Karpas-422 (cell line): Measurements from ENCODE around the gene DAZAP1. TPM values are rescaled to one million over a fixed set of nuclear protein-coding genes. Genes with fewer than 3 reads are reported as not detected.

ENCODE experiments used
- DNase-seq: peaks from one replicate; pipeline ENCODE4 v3.0.0-alpha.2; 2015
- H2AFZ ChIP-seq: fragments of 200-600 bp; sonication (generic); 2 replicates; pipeline ENCODE4 v1.6.1; 2014; ENCODE audit warnings: antibody characterized with exemption, low read length, mixed read lengths
- H3K27ac ChIP-seq: fragments of 200-600 bp; sonication (generic); 2 replicates; pipeline ENCODE4 v1.5.1; 2014; ENCODE audit warnings: mild to moderate bottlenecking, low read length, moderate library complexity
- H3K27me3 ChIP-seq: fragments of 200-600 bp; sonication (generic); 2 replicates; pipeline ENCODE4 v1.6.1; 2014; ENCODE audit warnings: low read length, mixed read lengths
- H3K36me3 ChIP-seq: fragments of 200-600 bp; sonication (generic); 2 replicates; pipeline ENCODE4 v1.6.1; 2014; ENCODE audit warnings: low read length, mixed read lengths; ENCODE audit not compliant: insufficient read depth
- H3K4me1 ChIP-seq: fragments of 200-600 bp; sonication (generic); 2 replicates; pipeline ENCODE4 v1.6.1; 2014; ENCODE audit warnings: mild to moderate bottlenecking, low read length, mixed read lengths
- H3K4me2 ChIP-seq: fragments of 200-600 bp; sonication (generic); 2 replicates; pipeline ENCODE4 v1.6.1; 2014; ENCODE audit warnings: low read length, low read depth, mild to moderate bottlenecking; ENCODE audit not compliant: poor library complexity, severe bottlenecking
- H3K4me3 ChIP-seq: fragments of 200-600 bp; sonication (generic); 2 replicates; pipeline ENCODE4 v1.5.1; 2014; ENCODE audit warnings: mild to moderate bottlenecking, antibody characterized with exemption, low read length, mixed read lengths
- H3K79me2 ChIP-seq: fragments of 200-600 bp; sonication (generic); 2 replicates; pipeline ENCODE4 v1.6.1; 2014; ENCODE audit warnings: mild to moderate bottlenecking, low read length, mixed read lengths
- H3K9ac ChIP-seq: fragments of 200-600 bp; sonication (generic); 2 replicates; pipeline ENCODE4 v1.6.0; 2014; ENCODE audit warnings: low read length
- H3K9me2 ChIP-seq: fragments of 200-600 bp; sonication (generic), shearing (Covaris generic); replicated peaks from 2 replicates; pipeline ENCODE4 v1.6.0; 2014; ENCODE audit warnings: mild to moderate bottlenecking, low read length, moderate library complexity; ENCODE audit not compliant: insufficient read depth
- H3K9me3 ChIP-seq: fragments of 300-700, 200-600 bp; sonication (generic); 2 replicates; pipeline ENCODE4 v1.6.1; 2014; ENCODE audit warnings: low read length, mixed read lengths
- H4K20me1 ChIP-seq: fragments of 200-600 bp; sonication (generic); 2 replicates; pipeline ENCODE4 v1.6.1; 2014; ENCODE audit warnings: mild to moderate bottlenecking, antibody characterized with exemption, low read length, low read depth; ENCODE audit not compliant: insufficient read depth
- total RNA-seq: library from RNA; depleted of rRNA; stranded (reverse); fragments of >200 nt; shearing (Covaris generic); gene quantifications from 2 replicates; pipeline ENCODE4 v1.2.3, GENCODE V29; 2014; ENCODE audit warnings: low replicate concordance

DAZAP1 gene
- total RNA-seq, 1 experiment from 2014 or later, result 110 TPM

DNA sequence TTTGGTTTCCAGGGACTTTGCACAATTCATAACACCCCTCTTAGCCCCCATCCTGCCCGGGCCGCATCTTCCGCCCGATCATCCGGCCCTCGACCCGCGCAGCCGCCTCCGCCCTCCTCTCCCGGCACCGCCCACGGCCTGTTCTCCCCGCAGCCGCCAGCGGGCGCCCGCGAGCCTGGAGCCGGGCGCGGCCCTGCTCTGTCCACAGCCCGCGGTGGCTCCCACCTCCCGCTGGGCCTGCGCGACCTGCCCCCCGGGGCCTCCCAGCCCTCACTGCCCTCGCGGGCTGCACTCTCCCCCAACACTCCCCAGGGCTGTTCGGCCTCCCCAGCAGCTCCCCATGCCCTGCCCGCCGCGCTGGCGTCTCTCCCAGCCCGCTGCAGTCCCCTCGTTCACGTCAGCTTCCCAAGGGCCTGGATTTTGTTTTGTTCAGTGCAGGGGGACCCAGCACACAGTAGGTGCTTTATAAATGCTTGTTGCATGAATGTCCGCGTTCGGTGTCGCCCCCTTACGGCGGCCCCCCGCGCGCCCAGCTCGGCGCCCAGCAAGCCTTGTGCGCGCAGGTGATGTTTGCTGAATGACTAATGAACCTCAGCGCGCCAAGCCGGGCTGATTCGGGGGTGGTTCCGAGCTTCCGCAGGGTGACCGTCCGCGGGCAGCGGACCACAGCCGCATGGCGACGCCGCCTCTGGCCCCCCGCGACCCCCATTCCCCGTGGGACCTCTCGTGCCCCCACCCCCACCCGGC lies 38.0 kb downstream of the DAZAP1 start:
- H3K9ac ChIP-seq, result peak overlapping the region; percentile 76
- peak overlapping the region; percentile 64 for H3K27ac ChIP-seq
- H2AFZ ChIP-seq, result 0 out of 2 replicates have a peak overlapping the region, but pooled peaks have one; percentile 39
- peak overlapping the region; percentile 70 for H3K4me3 ChIP-seq
- H3K36me3 ChIP-seq, result peaks cover 18% of the 10 kb centered on the region
- H3K9me3 ChIP-seq, result no peaks in the 10 kb centered on the region
- no peaks in the 10 kb centered on the region for H3K79me2 ChIP-seq
- H3K4me2 ChIP-seq, result peak overlapping the region; percentile 75
- peaks cover 27% of the 10 kb centered on the region for H4K20me1 ChIP-seq
- H3K9me2 ChIP-seq, result no peaks in the 10 kb centered on the region
- H3K27me3 ChIP-seq, result no peaks in the 10 kb centered on the region
- peak; percentile 94 for DNase-seq
- H3K4me1 ChIP-seq, result peaks cover 27% of the 10 kb centered on the region

- Histone ChIP-seq H3K4me2 (no peak overlapping the region), H3K4me3 (no peak overlapping the region)
Measured at GRCh38 chr19:1445932-1446712, 38.7 kb downstream of the DAZAP1 start.

GRCh38 chr19:1446713-1447481 lies 39.5 kb downstream of the DAZAP1 start:
- Histone ChIP-seq H3K4me3 (no peak overlapping the region), H3K9ac (no peak overlapping the region), H3K9me3 (no peaks in the 10 kb centered on the region), H2AFZ (no peak overlapping the region), H3K4me2 (no peak overlapping the region), H3K27ac (no peak overlapping the region), H4K20me1 (peaks cover 17% of the 10 kb centered on the region; the same call in 1 of the 2 replicates), H3K36me3 (peaks cover 4% of the 10 kb centered on the region; the same call in 1 of the 2 replicates), H3K9me2 (no peaks in the 10 kb centered on the region), H3K79me2 (no peaks in the 10 kb centered on the region), H3K4me1 (peaks cover 26% of the 10 kb centered on the region), H3K27me3 (0 out of 2 replicates have a peak, but pooled peaks cover 2% of the 10 kb centered on the region)
- DNase-seq, result peak; percentile 53

More at GRCh38 chr19:1445932-1446712, 38.7 kb downstream of the DAZAP1 start:
- H3K9ac ChIP-seq, result no peak overlapping the region
- H4K20me1 ChIP-seq, result peaks cover 23% of the 10 kb centered on the region; the same call in 1 of the 2 replicates
- H3K9me2 ChIP-seq, result no peaks in the 10 kb centered on the region
- H3K27ac ChIP-seq, result no peak overlapping the region
- H3K9me3 ChIP-seq, result no peaks in the 10 kb centered on the region
- 0 out of 2 replicates have a peak, but pooled peaks cover 2% of the 10 kb centered on the region for H3K27me3 ChIP-seq
- H2AFZ ChIP-seq, result no peak overlapping the region
- H3K4me1 ChIP-seq, result peaks cover 26% of the 10 kb centered on the region
- no peaks in the 10 kb centered on the region for H3K79me2 ChIP-seq
- peak; percentile 41 for DNase-seq
- H3K36me3 ChIP-seq, result peaks cover 11% of the 10 kb centered on the region

- H3K79me2 ChIP-seq, result no peaks in the 10 kb centered on the region
- no peak overlapping the region for H3K4me2 ChIP-seq
- H3K36me3 ChIP-seq, result no peaks in the 10 kb centered on the region
- peak; percentile 40 for DNase-seq
- H3K4me1 ChIP-seq, result peaks cover 26% of the 10 kb centered on the region
- 0 out of 2 replicates have a peak, but pooled peaks cover 2% of the 10 kb centered on the region for H3K27me3 ChIP-seq
- H3K9me2 ChIP-seq, result no peaks in the 10 kb centered on the region
- H3K9me3 ChIP-seq, result no peaks in the 10 kb centered on the region
- H4K20me1 ChIP-seq, result peaks cover 17% of the 10 kb centered on the region; the same call in 1 of the 2 replicates
- H3K27ac ChIP-seq, result no peak overlapping the region
- no peak overlapping the region for H2AFZ ChIP-seq
- H3K4me3 ChIP-seq, result no peak overlapping the region
- H3K9ac ChIP-seq, result no peak overlapping the region
Measured at GRCh38 chr19:1447504-1447903, 40.1 kb downstream of the DAZAP1 start.

DNA sequence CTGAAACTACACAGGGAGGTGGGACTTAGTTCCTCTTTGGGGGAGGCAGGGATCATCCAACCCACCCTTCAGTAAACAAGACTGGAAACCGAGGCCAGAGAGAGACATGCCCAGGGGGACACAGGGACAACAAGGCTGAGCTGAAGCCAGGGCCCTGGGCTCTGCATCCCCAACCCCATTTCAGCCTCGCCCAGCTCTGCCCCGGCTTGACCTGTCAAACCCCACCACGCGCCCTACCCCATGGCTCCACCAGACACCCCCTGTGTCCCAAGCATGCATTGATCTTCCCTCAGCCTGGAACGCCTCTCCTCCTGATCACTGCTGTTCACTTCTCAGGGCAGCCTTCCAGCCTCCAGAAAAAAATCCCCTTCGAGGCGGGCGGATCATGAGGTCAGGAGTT lies 40.6 kb downstream of the DAZAP1 start:
- Histone ChIP-seq H3K27me3 (0 out of 2 replicates have a peak, but pooled peaks cover 2% of the 10 kb centered on the region), H3K4me1 (peaks cover 26% of the 10 kb centered on the region), H3K4me3 (no peak overlapping the region), H3K27ac (no peak overlapping the region), H3K79me2 (no peaks in the 10 kb centered on the region), H2AFZ (no peak overlapping the region), H3K4me2 (no peak overlapping the region), H3K9me2 (no peaks in the 10 kb centered on the region), H4K20me1 (peaks cover 14% of the 10 kb centered on the region; the same call in 1 of the 2 replicates), H3K9ac (no peak overlapping the region), H3K36me3 (no peaks in the 10 kb centered on the region), H3K9me3 (no peaks in the 10 kb centered on the region)
- DNase-seq, result no peak

DNA sequence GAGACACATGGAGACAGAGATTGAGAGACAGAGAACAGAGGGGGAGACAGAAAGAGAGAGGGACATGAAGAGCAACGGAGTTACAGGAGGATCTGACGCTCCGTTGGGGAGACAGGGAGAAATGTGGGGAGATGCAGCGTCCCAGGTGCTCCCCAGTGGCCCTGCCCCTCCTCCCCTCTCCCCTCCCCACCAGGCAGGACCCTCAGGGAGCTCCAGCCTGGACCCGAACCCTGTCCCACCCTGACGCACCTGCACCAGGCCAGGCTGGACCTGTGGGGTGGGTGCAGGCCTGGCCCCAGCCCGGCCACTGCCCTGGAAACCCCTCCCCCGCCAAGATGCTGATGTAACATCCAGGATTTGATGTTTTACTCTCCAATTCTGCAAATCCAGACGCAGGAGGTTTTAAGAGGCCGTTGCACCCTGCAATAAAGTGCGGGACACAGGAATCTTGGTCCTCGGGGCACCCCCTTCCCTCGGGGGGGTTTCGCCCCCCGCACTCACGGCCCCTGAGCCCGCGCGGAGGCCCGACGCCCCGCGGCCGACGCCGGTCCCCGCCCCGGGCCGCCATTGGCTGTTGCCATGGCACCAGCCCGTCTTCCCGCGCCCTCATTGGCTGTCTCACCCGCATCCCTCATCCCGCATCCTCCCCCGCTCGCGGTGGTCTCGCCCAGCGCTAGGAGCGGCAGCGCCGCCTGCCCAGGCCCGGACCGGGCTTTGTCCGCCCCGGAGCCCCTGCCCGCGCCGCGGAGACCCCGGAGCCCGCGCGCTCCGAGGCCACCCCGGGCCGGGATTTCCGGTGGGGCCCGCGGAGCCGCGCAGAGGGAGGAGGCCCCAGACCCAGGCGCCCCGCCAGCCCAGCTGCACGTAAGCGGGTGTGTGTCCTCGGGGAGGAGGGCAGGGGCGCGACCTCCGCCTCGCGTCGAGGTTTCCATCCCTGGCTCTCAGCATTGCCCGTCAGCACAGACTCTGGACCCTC lies 42.4 kb downstream of the DAZAP1 start, which contains the start of gene APC2:
TSS of gene APC2 (plus strand) at position 655 of the 976 bp plus-strand sequence. CDS start 2,881 bp downstream, outside the sequence.
- peak; percentile 89 for DNase-seq
- Histone ChIP-seq H3K27me3 (0 out of 2 replicates have a peak, but pooled peaks cover 2% of the 10 kb centered on the region), H3K4me1 (peaks cover 16% of the 10 kb centered on the region)

More for the DNA sequence above, 42.4 kb downstream of the DAZAP1 start, which contains the start of gene APC2:
- Histone ChIP-seq H3K9me3 (no peaks in the 10 kb centered on the region), H3K36me3 (no peaks in the 10 kb centered on the region), H3K4me3 (peak within 1 kb of the TSS; percentile 46), H4K20me1 (peaks cover 14% of the 10 kb centered on the region; the same call in 1 of the 2 replicates), H3K79me2 (no peaks in the 10 kb centered on the region), H3K27ac (no peak within 1 kb of the TSS), H3K9ac (peak within 1 kb of the TSS; percentile 42; the same call in 1 of the 2 replicates), H3K4me2 (peak within 1 kb of the TSS; percentile 46), H3K9me2 (no peaks in the 10 kb centered on the region), H2AFZ (no peak within 1 kb of the TSS; the same call in 1 of the 2 replicates)
